SU-DHL-6 (cell line): Measurements from ENCODE around the gene PDXP.

Experiments used
- CTCF ChIP-seq: fragments of 200-600 bp; sonication (generic); IDR thresholded peaks from one replicate; pipeline ENCODE4 v1.5.1; 2017; ENCODE audit warnings: antibody characterized with exemption, mild to moderate bottlenecking, low read length, moderate library complexity; ENCODE audit not compliant: insufficient read depth, poor library complexity, severe bottlenecking
- EZH2phosphoT487 ChIP-seq: fragments of 200-600 bp; sonication (generic), shearing (Covaris generic); conservative IDR thresholded peaks from 2 replicates; pipeline ENCODE4 v1.6.1; 2018; ENCODE audit warnings: mild to moderate bottlenecking, antibody characterized with exemption, low read length, moderate library complexity, mixed read lengths

- TF ChIP-seq CTCF (no peak), EZH2phosphoT487 (no peak)
Observed at GRCh38 chr22:37704645-37705044, 46.1 kb downstream of the PDXP start.
